Measurements from ENCODE around the gene TYW5. TPM values are rescaled to one million over a fixed set of nuclear protein-coding genes. Genes with fewer than 3 reads are reported as not detected.

Gene TYW5
- total and polyA plus RNA-seq, 7 donors: 2.4 to 8.0 (median 6.1) TPM

- no peaks in the 10 kb centered on the region for H3K36me3 ChIP-seq
- intact Hi-C loops (cut with DNase I): no loop called here
- WGBS, 2 donors: 91% methylated on average over 6 of the region's 6 CpGs
Observed at GRCh38 chr2:199883474-199884212, 71.6 kb downstream of the TYW5 start.

GRCh38 chr2:199882667-199883066, 72.6 kb downstream of the TYW5 start:
- Histone ChIP-seq H3K4me3 (no peak overlapping the region), H3K27ac (no peak overlapping the region), H3K9me3 (no peaks in the 10 kb centered on the region), H3K4me1 (no peaks in the 10 kb centered on the region), H3K27me3 (no peaks in the 10 kb centered on the region), H3K36me3 (no peaks in the 10 kb centered on the region)
- no peak for DNase-seq
- TF ChIP-seq POLR2A (IDR thresholded peaks at IDR 0.05): no peak
- TF ChIP-seq CTCF (IDR thresholded peaks at IDR 0.05): no peak
- no peak for TF ChIP-seq EP300 (IDR thresholded peaks at IDR 0.05)
- no peak for TF ChIP-seq POLR2AphosphoS5 (IDR thresholded peaks at IDR 0.05)
- intact Hi-C loops (cut with DNase I): no loop called here

More at GRCh38 chr2:199883474-199884212, 71.6 kb downstream of the TYW5 start:
- no peaks in the 10 kb centered on the region for H3K9me3 ChIP-seq
- H3K4me1 ChIP-seq: no peaks in the 10 kb centered on the region
- DNase-seq: no peak
- no peak overlapping the region for H3K27ac ChIP-seq
- no peak overlapping the region for H3K4me3 ChIP-seq
- TF ChIP-seq POLR2AphosphoS5 (IDR thresholded peaks at IDR 0.05) (no peak), EP300 (IDR thresholded peaks at IDR 0.05) (no peak), POLR2A (IDR thresholded peaks at IDR 0.05) (no peak), CTCF (IDR thresholded peaks at IDR 0.05) (no peak)
- no peaks in the 10 kb centered on the region for H3K27me3 ChIP-seq

Small RNA genes lying within 50 kb of the gene (small RNA-seq; reads per million reads assigned to genes)
- 0 reads per million in 3 donors for gene RN7SL717P

Other genes with a start within 250 kb of the TYW5 start
- 1 to 10 TPM; 1.7 to 5.0 (median 3.2) TPM for gene FTCDNL1, start 104.3 kb downstream of the TYW5 start, total RNA-seq
- 1 to 10 TPM in 2 of 3 donors, not detected in 1; 1.1 to 1.2 TPM for gene FTCDNL1, start 104.3 kb downstream of the TYW5 start, polyA plus RNA-seq
- 10 to 100 TPM in 3 of 4 donors, 1 to 10 TPM in 1; 9.6 to 13.6 (median 10.7) TPM for gene C2orf69, start 44.2 kb downstream of the TYW5 start, total RNA-seq
- gene C2orf69, start 44.2 kb downstream of the TYW5 start, polyA plus RNA-seq: 10 to 100 TPM in 2 of 3 donors, 1 to 10 TPM in 1; 7.2 to 12.5 (median 11.4) TPM
- gene MAIP1, start 91 bp upstream of the TYW5 start, total RNA-seq: 10 to 100 TPM; 13.3 to 20.3 (median 17.5) TPM
- 10 to 100 TPM; 20.4 to 54.1 (median 20.4) TPM for gene MAIP1, start 91 bp upstream of the TYW5 start, polyA plus RNA-seq